GM19035 (cell line): Measurements from ENCODE around the gene LTBP1.
A peak's percentile ranks its signal among the peaks of the same experiment; 100 is the strongest.
"Not testable (repeated sequence)": the region's sequence is repeated elsewhere in the genome, so short reads cannot be mapped to it uniquely, and the experiment has no call there.

Experiments used
- ATAC-seq: cut with Tn5 transposase; IDR thresholded peaks from one replicate; pipeline ENCODE4 v1.9.1; 2021; ENCODE audit not compliant: unreplicated experiment

Gene LTBP1

GRCh38 chr2:32946314-32947075 lies at the start of gene LTBP1:
Gene LTBP1, plus strand, starts transcription at chr2:32946953. Its CDS starts 372 bp downstream, at chr2:32947325.
- ATAC-seq = peak; percentile 77

- ATAC-seq = no peak
Measured at GRCh38 chr2:32900246-32900973, 46.3 kb upstream of the LTBP1 start.

GRCh38 chr2:32901313-32901712 lies 45.4 kb upstream of the LTBP1 start:
- no peak for ATAC-seq

- ATAC-seq = no peak
Measured at GRCh38 chr2:32902174-32902573, 44.6 kb upstream of the LTBP1 start.

- no peak for ATAC-seq
Measured at GRCh38 chr2:32902986-32903385, 43.8 kb upstream of the LTBP1 start.

GRCh38 chr2:32904074-32904473 lies 42.7 kb upstream of the LTBP1 start:
- ATAC-seq = no peak

GRCh38 chr2:32904751-32905150 lies 42.0 kb upstream of the LTBP1 start:
- peak; percentile 14 for ATAC-seq

GRCh38 chr2:32905270-32905669 lies 41.5 kb upstream of the LTBP1 start:
- ATAC-seq = peak; percentile 46

GRCh38 chr2:32910883-32911598 lies 35.7 kb upstream of the LTBP1 start:
- peak; percentile 92 for ATAC-seq

- no peak for ATAC-seq
Measured at GRCh38 chr2:32915694-32916093, 31.1 kb upstream of the LTBP1 start.

- no peak for ATAC-seq
Measured at GRCh38 chr2:32918774-32919173, 28.0 kb upstream of the LTBP1 start.

GRCh38 chr2:32919901-32920300 lies 26.9 kb upstream of the LTBP1 start:
- ATAC-seq = not testable (repeated sequence)

- not testable (repeated sequence) for ATAC-seq
Measured at GRCh38 chr2:32921486-32921885, 25.3 kb upstream of the LTBP1 start.

GRCh38 chr2:32922501-32922900 lies 24.3 kb upstream of the LTBP1 start:
- no peak for ATAC-seq

GRCh38 chr2:32923109-32923508 lies 23.6 kb upstream of the LTBP1 start:
- no peak for ATAC-seq

GRCh38 chr2:32925283-32925815 lies 21.4 kb upstream of the LTBP1 start:
- no peak for ATAC-seq

- no peak for ATAC-seq
Measured at GRCh38 chr2:32925976-32926707, 20.6 kb upstream of the LTBP1 start.

GRCh38 chr2:32926708-32927084 lies 20.1 kb upstream of the LTBP1 start:
- ATAC-seq = no peak

GRCh38 chr2:32930436-32930835 lies 16.3 kb upstream of the LTBP1 start:
- no peak for ATAC-seq

GRCh38 chr2:32931519-32931918 lies 15.2 kb upstream of the LTBP1 start:
- ATAC-seq = no peak
